ENCODE results near the gene TWNK. TPM values are rescaled to one million over a fixed set of nuclear protein-coding genes. Genes with fewer than 3 reads are reported as not detected.
A peak's percentile ranks its signal among the peaks of the same experiment; 100 is the strongest.

The TWNK gene
- total RNA-seq, 1 donor: 3.3 TPM

DNA sequence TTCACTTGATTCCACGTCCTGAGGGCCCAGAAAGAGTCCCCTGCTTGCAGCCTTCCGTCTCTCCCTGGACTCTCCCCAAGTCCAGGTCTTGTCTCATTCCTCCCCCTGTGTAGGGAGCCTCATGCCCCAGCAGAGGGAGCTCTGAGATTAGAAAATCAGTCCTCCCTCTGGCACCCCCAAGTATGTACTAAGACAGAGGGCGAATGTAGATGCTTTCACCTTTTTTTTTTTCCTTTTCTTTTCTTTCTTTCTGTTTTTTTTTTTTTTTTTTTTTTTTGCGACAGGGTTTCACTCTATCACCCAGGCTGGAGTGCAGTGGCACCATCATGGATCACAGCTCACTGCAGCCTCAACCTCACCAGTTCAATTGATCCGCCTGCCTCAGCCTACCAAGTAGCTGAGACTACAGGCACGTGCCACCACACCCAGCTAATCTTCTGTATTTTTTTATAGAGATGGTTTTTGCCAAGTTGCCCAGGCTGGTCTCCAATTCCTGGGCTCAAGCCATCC lies 54.0 kb downstream of the TWNK start:
- Histone ChIP-seq H3K4me1 (ENCODE audit: insufficient read depth, low read length) (peaks cover 15% of the 10 kb centered on the region), H3K79me2 (ENCODE audit: insufficient read depth, low read length) (peaks cover 8% of the 10 kb centered on the region), H2AFZ (ENCODE audit: low read length) (no peak overlapping the region), H3K36me3 (ENCODE audit: insufficient read depth, low read length) (peaks cover 43% of the 10 kb centered on the region), H3K4me2 (ENCODE audit: insufficient read depth, low read length) (no peak overlapping the region), H3K27ac (ENCODE audit: low read depth, low read length) (no peak overlapping the region), H3K9me3 (ENCODE audit: low read depth, low read length) (no peaks in the 10 kb centered on the region), H3K27me3 (ENCODE audit: insufficient read depth, low read length) (no peaks in the 10 kb centered on the region), H4K20me1 (ENCODE audit: insufficient read depth, low read length) (peaks cover 24% of the 10 kb centered on the region), H3K4me3 (ENCODE audit: insufficient read depth, low read length) (no peak overlapping the region)
- peak; percentile 95 for DNase-seq (ENCODE audit: insufficient read length, low spot score, missing footprints)
- TF ChIP-seq, protein P1, sequence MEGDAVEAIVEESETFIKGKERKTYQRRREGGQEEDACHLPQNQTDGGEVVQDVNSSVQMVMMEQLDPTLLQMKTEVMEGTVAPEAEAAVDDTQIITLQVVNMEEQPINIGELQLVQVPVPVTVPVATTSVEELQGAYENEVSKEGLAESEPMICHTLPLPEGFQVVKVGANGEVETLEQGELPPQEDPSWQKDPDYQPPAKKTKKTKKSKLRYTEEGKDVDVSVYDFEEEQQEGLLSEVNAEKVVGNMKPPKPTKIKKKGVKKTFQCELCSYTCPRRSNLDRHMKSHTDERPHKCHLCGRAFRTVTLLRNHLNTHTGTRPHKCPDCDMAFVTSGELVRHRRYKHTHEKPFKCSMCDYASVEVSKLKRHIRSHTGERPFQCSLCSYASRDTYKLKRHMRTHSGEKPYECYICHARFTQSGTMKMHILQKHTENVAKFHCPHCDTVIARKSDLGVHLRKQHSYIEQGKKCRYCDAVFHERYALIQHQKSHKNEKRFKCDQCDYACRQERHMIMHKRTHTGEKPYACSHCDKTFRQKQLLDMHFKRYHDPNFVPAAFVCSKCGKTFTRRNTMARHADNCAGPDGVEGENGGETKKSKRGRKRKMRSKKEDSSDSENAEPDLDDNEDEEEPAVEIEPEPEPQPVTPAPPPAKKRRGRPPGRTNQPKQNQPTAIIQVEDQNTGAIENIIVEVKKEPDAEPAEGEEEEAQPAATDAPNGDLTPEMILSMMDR (IDR thresholded peaks at IDR 0.05; ENCODE audit: extremely low read depth, low read depth, low read length): peak; percentile 87

DNA sequence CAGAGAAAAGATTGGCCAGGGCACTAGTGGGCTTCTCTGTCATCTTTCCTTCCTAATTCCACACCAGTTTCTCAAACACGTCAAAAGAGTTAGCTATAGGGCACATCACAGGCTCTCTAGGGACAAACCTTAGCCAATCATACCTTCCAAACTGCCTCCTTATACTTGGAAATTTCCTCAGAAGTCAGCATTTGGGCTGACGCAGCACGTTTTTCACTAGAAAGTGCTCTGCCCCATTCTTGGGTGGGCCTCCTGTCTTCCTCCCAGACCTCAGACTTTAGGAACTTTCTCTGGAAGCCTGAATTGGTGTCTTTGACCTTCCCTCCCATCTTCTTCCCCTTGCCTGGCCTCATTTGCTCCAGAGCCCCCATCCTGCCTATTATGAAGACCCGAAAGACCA lies 54.8 kb downstream of the TWNK start:
- DNase-seq (ENCODE audit: insufficient read length, low spot score, missing footprints): peak; percentile 41
- Histone ChIP-seq H3K79me2 (ENCODE audit: insufficient read depth, low read length) (peaks cover 3% of the 10 kb centered on the region), H3K27ac (ENCODE audit: low read depth, low read length) (peak overlapping the region; percentile 87), H3K4me3 (ENCODE audit: insufficient read depth, low read length) (peak overlapping the region; percentile 77), H3K4me2 (ENCODE audit: insufficient read depth, low read length) (peak overlapping the region; percentile 89), H3K27me3 (ENCODE audit: insufficient read depth, low read length) (peaks cover 4% of the 10 kb centered on the region), H3K36me3 (ENCODE audit: insufficient read depth, low read length) (peaks cover 35% of the 10 kb centered on the region), H4K20me1 (ENCODE audit: insufficient read depth, low read length) (peaks cover 16% of the 10 kb centered on the region), H3K4me1 (ENCODE audit: insufficient read depth, low read length) (peaks cover 21% of the 10 kb centered on the region), H2AFZ (ENCODE audit: low read length) (peak overlapping the region; percentile 43), H3K9me3 (ENCODE audit: low read depth, low read length) (no peaks in the 10 kb centered on the region)
- TF ChIP-seq, protein P1 (IDR thresholded peaks at IDR 0.05; ENCODE audit: extremely low read depth, low read depth, low read length): no peak

DNA sequence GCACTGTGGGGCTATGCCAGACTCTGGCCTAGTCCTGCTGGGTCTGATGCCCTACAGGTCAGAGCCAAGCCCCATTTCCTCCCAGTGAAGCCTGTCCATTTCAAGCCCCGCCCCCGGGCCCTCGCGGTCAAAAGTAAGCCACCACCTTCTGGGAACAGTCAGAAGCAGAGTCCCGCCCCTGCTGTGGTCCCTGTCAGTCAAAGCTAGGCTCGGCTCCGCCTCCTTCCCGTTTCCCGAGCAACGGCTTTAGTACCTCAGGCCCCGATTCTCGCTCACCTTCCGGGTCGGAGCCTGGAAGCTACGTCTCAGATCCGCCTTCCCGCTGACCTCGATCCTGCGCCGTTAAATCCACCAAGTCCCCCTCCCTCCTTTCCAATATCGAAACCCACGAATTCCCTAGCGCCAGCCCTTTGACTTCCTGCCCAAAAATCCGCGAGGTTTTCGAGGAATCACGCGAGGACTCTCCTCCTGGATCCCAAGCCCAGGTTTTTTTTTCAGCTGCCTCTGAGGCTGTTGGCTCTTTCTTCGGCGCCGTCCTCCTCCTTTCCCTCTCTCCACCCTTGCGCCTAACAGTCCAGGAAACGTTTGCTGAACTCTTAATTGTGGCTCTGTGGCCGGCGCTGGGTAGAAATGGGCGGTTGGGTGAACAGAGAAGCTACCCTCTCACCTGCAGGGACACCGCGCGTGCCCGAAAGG lies 55.5 kb downstream of the TWNK start:
- TF ChIP-seq, protein P1 (IDR thresholded peaks at IDR 0.05; ENCODE audit: extremely low read depth, low read depth, low read length): no peak
- peak; percentile 99 for DNase-seq (ENCODE audit: insufficient read length, low spot score, missing footprints)
- H2AFZ ChIP-seq (ENCODE audit: low read length): peak overlapping the region; percentile 92
- H3K4me2 ChIP-seq (ENCODE audit: insufficient read depth, low read length): peak overlapping the region; percentile 89
- peak overlapping the region; percentile 77 for H3K4me3 ChIP-seq (ENCODE audit: insufficient read depth, low read length)
- peaks cover 26% of the 10 kb centered on the region for H3K4me1 ChIP-seq (ENCODE audit: insufficient read depth, low read length)
- peak overlapping the region; percentile 87 for H3K27ac ChIP-seq (ENCODE audit: low read depth, low read length)
- H3K79me2 ChIP-seq (ENCODE audit: insufficient read depth, low read length): no peaks in the 10 kb centered on the region
- H4K20me1 ChIP-seq (ENCODE audit: insufficient read depth, low read length): peaks cover 14% of the 10 kb centered on the region
- no peaks in the 10 kb centered on the region for H3K9me3 ChIP-seq (ENCODE audit: low read depth, low read length)
- peaks cover 28% of the 10 kb centered on the region for H3K36me3 ChIP-seq (ENCODE audit: insufficient read depth, low read length)
- peaks cover 11% of the 10 kb centered on the region for H3K27me3 ChIP-seq (ENCODE audit: insufficient read depth, low read length)

DNA sequence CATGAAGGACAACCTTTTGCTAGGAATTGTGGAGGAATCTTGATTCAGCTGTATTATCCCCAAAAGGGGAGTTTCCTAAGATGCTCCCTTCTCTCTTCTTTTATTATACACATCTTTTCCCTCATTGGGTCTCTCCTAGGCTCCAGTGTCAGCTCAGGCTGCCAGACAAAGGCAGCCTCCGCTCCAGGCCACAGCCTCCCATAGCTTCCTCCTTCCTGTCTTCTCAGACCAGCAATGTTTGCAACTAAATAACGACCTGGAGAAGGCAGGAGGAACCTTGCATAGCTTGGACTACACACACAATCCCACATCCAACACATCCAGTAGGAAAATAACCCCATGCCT lies 56.0 kb downstream of the TWNK start:
- Histone ChIP-seq H3K27me3 (ENCODE audit: insufficient read depth, low read length) (peaks cover 16% of the 10 kb centered on the region), H3K79me2 (ENCODE audit: insufficient read depth, low read length) (no peaks in the 10 kb centered on the region), H3K9me3 (ENCODE audit: low read depth, low read length) (no peaks in the 10 kb centered on the region), H3K36me3 (ENCODE audit: insufficient read depth, low read length) (peaks cover 22% of the 10 kb centered on the region), H3K4me1 (ENCODE audit: insufficient read depth, low read length) (peaks cover 26% of the 10 kb centered on the region), H3K4me2 (ENCODE audit: insufficient read depth, low read length) (peak overlapping the region; percentile 89), H3K4me3 (ENCODE audit: insufficient read depth, low read length) (peak overlapping the region; percentile 77), H2AFZ (ENCODE audit: low read length) (peak overlapping the region; percentile 92), H4K20me1 (ENCODE audit: insufficient read depth, low read length) (peaks cover 14% of the 10 kb centered on the region), H3K27ac (ENCODE audit: low read depth, low read length) (peak overlapping the region; percentile 87)
- DNase-seq (ENCODE audit: insufficient read length, low spot score, missing footprints): peak; percentile 90
- TF ChIP-seq, protein P1 (IDR thresholded peaks at IDR 0.05; ENCODE audit: extremely low read depth, low read depth, low read length): no peak

All from osteoblast (primary cell).